NCI-H1694 (cell line): ENCODE results near the gene STEAP3.

ENCODE experiments used
- DNase-seq: peaks from one replicate; lab custom pipeline; 2025; lab: John Stamatoyannopoulos, UW

STEAP3 gene

DNA sequence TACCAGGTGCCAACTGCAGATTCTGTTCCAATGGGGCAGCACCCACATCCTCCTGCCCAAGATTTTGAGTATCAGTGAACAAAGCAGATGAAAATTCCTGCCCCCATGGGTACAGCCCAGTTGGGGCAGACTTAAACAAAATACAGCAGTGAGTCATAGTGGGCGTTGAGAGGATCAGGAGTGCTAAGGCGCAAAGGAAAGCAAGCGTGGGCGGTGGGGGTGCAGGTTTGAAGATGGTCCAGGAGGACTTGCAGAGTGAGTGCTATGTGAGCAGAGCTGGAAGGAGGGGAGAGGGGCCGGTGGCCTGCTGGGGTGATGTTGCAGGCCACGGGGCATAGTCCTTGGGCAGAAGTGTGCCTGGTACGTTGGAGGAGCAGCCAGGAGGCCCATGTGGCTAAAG, 24.7 kb downstream of the STEAP3 start:
- DNase-seq, result no peak

DNA sequence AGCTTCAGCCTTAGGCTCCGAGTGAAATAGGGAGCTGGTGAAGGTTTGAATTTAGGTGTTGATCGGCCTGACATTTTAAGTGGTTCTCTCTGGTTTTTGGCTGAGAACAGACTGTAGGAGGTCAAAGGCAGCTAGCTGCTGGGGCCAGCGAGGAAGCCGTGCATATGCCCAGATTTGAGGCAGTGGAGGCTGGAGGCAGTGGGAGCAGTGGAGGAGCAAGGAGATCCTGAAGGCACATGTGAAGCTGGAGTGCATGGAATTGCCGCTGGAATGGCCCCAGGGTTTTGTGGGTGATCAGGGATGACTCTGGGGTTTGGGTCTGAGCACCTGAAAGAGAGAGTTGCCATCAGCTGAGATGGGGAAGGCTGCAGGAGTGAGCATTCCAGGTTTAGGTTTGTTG, 25.1 kb downstream of the STEAP3 start:
- DNase-seq, result no peak

DNA sequence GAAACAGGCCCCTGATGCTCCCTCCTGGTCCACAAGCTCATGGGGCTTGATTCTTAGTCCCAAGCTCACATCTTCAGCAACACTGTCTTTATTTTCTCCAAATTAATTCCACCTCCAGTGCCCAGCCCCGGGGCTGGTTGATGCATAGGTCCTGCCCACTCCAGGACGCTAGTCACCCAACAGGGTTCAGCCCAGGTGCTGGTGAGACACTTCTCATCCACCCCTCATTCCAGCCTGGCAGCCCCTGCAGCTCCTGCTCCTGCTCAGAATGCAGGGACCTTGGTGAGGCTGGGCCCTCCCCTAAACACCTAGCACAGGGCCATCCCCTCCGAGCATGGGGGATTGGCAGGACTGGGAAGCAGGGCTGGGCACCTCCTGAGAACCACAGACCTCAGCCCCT, 25.7 kb downstream of the STEAP3 start:
- no peak for DNase-seq

DNA sequence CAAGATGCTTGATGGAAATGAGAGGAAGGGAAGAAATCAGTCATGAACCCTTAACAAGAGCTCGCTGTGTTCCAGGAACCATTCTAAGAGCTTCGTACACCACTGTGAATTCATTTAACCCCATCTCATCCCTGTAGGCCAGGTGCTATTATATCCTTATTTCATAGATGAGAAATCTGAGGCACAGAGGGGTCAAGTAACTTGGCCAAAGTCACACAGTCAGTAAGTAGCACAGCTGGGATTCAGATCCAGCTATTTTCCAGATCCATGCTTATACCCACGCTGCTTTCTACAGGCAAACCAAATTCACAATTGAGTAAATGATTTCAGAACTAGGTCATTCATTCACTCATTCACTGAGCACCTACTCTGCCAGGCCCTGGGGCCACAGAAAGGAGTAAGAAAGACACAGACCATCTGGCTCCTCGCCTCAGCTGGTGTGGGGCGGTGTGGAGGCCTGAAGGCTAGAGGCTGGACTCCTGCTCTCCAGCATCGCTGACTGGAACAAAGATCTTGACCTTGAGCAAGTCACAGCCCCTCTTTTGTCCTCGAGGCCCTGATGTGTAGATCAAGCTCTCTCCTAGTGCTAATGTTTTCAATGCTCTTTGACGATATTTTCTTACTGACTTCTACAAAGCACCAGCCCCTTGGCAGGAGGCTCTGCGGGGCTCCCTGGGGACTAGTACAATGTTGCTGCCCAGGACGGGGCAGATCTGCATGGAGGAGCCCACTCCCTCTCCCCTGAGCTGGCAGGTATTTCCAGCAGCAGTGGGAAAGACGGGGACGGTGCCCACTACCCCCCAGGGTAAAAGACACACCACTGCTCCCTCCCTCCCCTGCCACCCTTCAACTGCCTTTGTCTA, 26.5 kb downstream of the STEAP3 start:
- DNase-seq, result no peak

DNA sequence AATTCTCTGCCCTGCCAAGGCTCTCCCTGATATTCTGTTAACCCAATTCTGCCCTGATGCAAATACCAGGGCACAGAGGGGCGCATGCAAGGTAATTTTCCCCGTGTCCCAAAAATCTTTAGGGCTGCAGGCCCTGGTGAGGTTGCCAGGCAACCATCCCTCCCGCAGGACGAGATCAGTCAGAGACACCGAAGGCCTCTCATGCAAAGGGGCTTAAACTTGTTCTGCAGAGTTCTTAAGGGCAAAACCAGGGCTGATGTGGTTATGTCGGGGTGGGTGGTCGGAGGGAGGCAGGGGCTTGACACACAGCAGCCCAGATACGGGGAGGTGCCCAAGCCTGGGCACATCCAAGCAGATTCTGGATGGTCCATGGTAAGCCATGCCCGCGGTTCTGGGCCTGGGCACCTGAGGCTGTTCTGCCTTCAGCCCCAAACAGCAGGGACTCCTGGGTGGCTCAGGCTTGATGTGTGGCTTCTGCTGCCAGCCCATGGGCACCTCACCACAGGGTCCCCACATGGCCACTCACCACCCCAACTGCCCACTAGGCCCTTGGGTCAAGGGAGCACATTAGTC, 27.2 kb downstream of the STEAP3 start:
- no peak for DNase-seq

DNA sequence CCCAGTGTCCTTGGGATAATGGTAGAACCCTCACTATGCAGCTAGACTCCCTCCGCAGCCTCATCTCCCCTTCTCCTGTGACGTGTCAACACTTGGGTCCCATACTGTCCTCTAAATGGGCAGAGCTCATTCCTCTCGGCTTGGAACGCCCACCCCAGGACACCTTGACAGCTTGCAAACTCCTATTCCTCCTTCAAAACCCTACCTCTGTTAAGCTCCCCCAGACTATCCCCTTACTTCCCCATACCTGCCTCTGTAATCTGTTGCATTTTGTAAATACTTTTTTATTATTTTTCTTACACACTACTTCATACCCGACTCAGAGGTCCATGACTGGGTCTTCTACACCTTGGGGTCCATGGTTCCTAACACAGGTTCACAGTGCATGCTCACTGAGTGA, 28.0 kb downstream of the STEAP3 start:
- no peak for DNase-seq

DNA sequence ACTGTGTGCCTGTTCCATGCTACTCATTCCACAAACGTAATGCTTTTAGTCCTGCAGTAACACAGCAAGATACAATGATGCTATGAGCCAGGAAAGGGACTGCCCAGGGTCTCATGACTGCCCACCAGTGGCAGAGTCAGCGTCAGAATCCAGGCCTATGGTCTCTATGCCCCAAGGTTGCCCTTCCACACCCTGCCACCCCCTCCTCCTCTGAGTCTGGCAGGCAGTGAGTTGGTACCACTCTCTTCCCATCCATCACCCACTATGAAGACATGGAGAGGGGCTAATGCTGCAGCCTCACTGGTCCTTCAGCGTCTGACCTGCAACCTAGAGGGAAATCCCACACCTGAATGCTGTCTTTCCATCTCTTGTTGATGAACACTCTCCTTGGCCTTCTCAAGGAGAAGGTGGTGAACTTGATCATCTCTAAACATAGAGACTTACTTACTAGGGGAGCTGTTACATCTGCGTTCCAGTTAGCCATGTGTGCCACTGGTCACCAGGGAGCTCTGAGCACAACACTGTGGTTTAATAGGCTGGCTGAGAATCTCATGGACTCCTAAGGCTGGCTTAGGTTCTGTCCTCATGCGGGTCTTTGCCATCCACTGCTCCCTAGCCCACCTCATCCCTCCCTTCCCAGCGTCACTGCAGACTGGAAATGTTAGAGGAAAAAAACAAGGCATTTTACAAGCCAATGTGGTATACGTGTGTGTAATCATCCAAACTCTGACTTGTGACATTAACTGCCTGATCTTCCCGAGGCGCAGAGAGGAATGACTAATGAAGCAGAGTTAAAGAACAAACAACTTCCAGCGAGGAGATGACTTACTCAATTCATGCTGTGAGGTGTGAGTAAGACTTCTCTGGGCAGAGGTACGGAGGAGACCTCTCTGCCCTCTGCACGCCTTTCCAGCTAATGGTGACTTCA, 28.8 kb downstream of the STEAP3 start:
- no peak for DNase-seq

DNA sequence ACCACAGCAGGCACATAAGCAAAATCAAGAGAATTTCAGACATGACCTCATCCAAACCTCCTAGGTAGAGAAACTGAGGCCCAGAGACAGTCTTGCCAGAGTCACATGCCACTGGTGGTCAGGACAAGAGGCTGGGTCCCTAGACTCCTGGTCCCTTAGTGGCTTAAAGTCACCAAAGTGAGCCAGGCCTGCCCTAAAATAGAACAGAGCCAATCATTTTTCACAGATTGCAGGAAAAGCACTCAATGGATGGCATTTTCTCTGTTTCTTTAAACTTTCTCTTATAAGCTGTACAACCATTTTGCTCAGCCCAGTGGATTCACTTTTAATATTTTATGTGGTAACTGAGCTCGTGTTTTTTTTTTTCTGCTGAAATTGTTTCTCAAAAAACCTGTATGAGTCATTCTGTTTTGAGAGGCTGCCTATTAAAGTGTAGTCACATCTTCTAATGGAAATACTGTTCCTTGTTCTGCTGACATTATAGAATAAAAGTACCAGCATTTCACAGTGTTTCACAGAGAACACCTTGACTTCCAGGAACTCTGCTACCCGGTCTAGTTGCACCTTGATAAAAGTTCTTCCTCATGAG, 29.6 kb downstream of the STEAP3 start:
- DNase-seq, result no peak

DNA sequence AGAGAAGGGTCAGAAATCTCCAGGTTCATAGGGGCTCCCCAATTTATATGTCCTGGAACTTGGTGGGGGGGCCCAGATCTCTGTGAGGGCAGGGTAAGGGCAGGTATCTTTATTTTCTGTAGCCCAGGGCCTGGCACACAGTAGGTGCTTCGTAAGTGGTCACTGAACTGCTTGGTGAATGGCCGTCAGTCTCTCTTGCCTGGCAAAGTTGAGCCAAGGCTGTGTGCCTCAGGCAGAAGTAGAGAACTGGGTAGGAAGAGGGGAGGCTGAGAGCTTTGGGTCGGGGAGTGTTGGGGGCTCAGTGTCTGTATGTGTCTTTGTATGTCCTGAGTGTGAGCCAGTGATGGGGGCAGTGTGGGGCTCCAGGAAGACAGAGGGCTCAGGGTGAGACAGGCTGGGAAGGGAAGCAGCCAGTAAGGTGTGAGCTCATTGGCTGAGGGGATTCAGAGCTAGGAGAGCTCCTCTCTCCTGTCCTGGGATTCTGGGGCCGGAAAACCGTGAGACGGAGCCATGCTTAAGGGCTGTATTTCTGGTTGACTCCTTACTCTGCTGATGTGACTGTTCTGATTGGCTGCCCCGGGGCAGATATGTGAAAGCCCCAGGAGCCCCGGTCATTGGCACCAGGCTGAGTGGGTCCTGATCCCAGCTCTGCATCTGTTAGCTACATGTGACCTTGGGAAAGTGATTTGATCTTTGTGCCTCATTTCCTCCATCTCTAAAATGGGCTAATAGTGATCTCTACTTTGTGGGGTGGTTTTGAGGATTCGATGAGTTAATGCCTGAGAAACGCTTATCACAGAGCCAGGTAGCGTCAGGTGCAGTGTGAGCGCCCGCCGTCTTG, 30.3 kb downstream of the STEAP3 start:
- DNase-seq, result no peak

DNA sequence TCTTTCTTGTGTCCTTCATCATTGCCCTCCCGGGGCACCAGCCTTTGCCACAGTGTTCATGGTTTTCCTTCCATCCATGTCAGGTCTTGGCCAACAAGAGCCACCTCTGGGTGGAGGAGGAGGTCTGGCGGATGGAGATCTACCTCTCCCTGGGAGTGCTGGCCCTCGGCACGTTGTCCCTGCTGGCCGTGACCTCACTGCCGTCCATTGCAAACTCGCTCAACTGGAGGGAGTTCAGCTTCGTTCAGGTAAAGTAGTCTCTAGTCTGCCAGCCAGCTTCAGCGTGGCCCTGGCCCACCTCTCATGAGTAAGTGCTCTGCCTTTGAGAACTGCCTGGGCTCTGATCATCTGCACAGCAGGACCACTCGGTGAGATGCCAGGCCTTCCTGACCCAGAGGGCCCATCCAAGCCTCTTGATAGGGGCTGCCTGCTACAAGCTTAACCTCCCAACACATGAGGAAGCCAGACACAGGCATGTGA, 31.0 kb downstream of the STEAP3 start:
- DNase-seq, result no peak

DNA sequence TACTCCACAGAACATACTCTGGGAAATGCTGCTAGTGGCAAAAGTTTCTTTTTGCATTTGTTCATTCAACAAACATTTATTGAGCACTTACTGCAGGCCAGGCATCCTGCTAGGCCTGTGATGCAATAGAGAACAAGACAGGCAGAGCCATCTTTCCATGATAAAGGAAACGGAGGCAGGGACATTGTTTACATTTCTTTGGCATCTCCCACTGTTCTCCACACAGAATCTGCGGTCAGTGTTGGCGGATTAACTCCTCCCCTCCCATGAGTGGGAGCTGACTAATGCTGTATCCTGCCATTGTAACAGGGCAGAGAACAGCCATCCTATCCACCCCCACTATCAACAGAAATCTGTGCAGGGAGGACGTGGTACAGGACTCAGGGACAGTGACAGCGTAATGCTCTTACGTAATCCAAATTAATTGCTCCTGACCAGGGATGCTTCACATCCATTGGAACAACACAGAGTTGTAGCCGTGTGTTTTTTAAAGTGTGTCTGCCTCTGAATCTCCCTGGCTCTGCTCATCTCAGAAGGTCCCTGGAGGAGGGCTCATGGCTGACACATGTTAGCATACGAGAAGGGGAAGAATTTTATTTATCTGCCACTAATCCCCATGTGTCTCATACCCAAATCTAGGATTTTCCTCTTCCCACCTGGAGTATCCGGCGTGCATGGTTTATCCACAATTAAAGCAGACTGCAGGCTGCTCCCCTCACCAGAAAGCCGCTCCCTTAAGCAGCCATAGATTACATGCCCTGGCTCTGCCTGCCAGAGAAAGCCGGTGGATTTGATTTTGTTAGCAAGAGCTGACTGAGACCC, 32.3 kb downstream of the STEAP3 start:
- DNase-seq, result no peak

DNA sequence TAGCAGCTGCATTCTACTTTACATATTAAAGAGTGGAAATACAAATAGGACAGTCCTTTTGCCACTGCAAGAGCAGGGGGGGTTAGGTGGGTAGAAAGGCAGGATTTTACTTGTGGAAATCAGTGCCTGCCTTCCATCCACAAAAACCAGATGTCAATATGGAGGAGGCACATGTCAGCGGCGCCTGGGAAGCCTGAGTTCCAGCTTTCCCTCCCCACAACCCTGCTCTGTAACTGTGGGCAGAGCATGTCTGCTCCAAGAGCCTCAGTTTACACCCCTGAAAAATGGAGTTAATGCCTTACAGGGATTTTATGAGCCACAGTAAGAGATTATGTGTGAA, 32.9 kb downstream of the STEAP3 start:
- no peak for DNase-seq

DNA sequence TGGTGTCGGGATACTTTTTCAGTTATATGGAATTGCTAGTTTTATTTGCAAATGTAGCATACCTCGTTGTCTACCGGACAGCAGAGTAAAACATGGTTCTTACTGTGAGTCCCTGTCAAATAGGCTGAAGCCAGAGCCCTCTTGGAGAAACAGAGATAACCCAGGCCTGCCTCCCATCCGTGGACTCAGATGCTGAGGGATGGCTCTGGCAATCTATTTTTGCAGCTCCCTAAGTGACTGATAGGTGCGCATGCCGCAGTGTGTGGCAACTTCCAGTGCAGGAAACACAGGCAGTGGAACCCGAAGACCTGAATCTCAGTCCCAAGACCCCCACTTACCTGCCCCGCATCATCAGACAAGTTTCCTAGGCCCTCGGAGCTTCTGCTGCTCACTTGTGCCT, 33.6 kb downstream of the STEAP3 start:
- DNase-seq, result no peak

DNA sequence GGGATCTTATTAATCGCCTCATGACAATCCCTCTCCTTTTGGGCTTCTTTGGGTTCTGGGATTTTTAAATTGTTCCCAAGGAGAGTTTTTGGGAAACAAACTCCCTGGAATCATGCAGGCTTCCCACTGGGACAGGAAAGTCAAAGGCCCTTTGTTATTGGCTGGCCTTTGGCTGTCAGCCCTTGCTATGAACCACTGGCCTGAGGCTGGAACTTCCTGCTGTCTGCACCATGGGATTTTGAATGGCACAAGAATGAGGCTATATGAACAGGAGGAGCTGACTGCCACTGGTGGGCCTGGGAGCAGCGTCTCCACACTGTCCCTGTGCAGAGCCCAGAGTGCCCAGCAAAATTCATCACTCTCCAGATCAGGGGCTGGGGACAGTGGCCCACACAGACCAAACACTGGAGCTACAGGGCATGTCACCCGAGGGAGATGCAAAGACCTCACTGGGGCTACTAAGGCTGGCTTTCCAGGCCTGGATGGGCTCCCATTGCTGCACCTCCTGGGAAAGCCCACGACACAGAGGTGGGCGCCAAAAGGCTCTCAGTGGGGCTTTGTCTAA, 35.7 kb downstream of the STEAP3 start:
- no peak for DNase-seq

DNA sequence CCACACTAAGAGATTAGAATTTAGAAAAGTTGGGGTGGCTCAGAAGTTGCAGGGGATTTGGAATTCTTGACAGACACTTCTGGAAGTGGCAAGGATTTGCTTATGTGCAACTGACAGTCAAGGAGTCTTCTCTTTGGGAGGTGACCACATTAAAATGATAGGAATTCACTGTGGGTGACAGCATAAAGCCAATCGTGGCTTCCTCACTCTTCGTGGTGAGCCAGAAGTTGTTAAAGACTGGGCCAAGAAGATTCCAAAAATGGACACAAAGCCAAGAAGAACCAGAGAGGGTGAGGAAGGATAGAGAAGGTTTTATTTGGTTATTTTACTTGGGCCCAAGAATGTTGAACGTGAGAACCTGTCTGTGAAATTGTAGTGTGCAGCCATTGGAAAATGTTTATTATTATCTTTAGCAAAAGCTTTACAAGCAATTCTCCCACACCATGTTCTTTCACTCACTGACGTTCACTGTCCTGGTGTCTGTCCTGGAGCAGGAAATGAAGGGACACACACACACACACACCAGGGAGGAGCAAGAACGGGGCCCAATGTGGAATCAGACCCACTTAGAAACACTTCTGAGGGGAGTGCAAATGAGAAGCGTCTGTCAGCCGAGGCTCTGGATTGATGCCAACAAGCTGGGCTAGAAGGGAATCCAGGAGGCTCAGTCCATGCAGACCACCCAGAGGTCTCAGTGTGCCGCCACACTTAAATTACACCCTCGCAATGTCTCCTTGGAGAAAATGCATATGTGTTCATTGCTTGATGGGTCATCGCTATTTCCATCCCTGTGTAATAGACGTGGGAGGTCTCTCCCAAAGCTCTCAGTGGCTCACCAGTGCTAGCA, 37.2 kb downstream of the STEAP3 start:
- no peak for DNase-seq

DNA sequence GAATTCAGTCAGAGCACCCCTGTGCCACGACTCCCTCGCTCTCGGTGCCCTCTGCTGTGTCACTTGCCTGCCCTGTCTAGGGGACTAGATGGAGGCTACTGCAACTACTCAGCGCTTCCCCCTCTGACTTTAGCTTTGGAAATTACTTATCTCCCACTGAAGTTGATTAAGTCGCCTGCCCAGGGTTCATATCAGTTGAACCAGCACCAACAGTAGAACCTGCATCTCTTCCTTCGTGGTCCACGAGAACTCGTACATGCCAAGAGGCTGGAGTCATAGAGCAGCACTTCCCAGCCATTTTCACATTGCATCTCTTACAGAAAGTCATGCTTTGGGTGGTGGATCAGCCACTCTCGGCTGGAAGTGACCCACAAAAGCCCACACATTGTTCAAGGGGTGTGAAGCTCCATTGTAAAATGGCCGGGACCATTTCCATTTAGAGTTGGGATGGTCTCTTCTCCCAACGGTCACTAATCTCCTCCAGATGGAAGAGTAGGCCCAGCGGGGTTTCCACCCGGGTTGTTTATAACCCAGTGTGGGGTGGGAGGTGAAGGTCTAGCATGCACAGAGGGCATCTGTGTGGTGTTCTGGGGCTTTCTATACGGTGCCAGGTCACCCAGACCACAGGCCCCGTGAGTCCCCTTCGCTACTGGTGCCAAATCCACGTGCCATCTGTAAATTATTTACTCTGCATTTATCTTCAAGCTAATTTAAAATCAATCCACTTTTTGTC, 38.0 kb downstream of the STEAP3 start:
- DNase-seq, result no peak

DNA sequence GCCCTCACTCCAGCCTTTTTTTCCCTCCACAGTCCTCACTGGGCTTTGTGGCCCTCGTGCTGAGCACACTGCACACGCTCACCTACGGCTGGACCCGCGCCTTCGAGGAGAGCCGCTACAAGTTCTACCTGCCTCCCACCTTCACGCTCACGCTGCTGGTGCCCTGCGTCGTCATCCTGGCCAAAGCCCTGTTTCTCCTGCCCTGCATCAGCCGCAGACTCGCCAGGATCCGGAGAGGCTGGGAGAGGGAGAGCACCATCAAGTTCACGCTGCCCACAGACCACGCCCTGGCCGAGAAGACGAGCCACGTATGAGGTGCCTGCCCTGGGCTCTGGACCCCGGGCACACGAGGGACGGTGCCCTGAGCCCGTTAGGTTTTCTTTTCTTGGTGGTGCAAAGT, 39.4 kb downstream of the STEAP3 start:
- no peak for DNase-seq

DNA sequence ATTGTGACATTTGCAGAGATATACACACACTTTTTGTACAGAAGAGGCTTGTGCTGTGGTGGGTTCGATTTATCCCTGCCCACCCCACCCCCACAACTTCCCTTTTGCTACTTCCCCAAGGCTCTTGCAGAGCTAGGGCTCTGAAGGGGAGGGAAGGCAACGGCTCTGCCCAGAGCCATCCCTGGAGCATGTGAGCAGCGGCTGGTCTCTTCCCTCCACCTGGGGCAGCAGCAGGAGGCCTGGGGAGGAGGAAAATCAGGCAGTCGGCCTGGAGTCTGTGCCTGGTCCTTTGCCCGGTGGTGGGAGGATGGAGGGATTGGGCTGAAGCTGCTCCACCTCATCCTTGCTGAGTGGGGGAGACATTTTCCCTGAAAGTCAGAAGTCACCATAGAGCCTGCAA, 40.0 kb downstream of the STEAP3 start:
- DNase-seq, result no peak
